ENCODE results near the gene TCF4.

Gene TCF4

GRCh38 chr18:55588111-55588869 lies at the start of gene TCF4:
Gene TCF4 (minus strand): TSS chr18:55588192. CDS start chr18:55587116, 1,076 bp downstream.
- DNase-seq (ENCODE audit: low spot score) = peak; percentile 29

- peak; percentile 42 for DNase-seq (ENCODE audit: low spot score)
Measured at GRCh38 chr18:55637204-55637603, 49.2 kb upstream of the TCF4 start.

- DNase-seq (ENCODE audit: low spot score) = no peak
Measured at GRCh38 chr18:55635439-55635838, 47.4 kb upstream of the TCF4 start.

- DNase-seq (ENCODE audit: low spot score) = no peak
Measured at GRCh38 chr18:55634545-55634944, 46.6 kb upstream of the TCF4 start.

GRCh38 chr18:55633032-55633431 lies 45.0 kb upstream of the TCF4 start:
- no peak for DNase-seq (ENCODE audit: low spot score)

- DNase-seq (ENCODE audit: low spot score) = no peak
Measured at GRCh38 chr18:55629133-55629532, 41.1 kb upstream of the TCF4 start.

- no peak for DNase-seq (ENCODE audit: low spot score)
Measured at GRCh38 chr18:55627007-55627406, 39.0 kb upstream of the TCF4 start.

- no peak for DNase-seq (ENCODE audit: low spot score)
Measured at GRCh38 chr18:55625901-55626300, 37.9 kb upstream of the TCF4 start.

- DNase-seq (ENCODE audit: low spot score) = no peak
Measured at GRCh38 chr18:55623626-55624025, 35.6 kb upstream of the TCF4 start.

GRCh38 chr18:55610506-55610905 lies 22.5 kb upstream of the TCF4 start:
- no peak for DNase-seq (ENCODE audit: low spot score)

- DNase-seq (ENCODE audit: low spot score) = no peak
Measured at GRCh38 chr18:55609160-55609825, 21.3 kb upstream of the TCF4 start.

GRCh38 chr18:55608497-55608896 lies 20.5 kb upstream of the TCF4 start:
- DNase-seq (ENCODE audit: low spot score) = no peak

- no peak for DNase-seq (ENCODE audit: low spot score)
Measured at GRCh38 chr18:55607773-55608172, 19.8 kb upstream of the TCF4 start.

GRCh38 chr18:55605733-55606338 lies 17.8 kb upstream of the TCF4 start:
- DNase-seq (ENCODE audit: low spot score) = no peak

- no peak for DNase-seq (ENCODE audit: low spot score)
Measured at GRCh38 chr18:55603775-55604174, 15.8 kb upstream of the TCF4 start.

- no peak for DNase-seq (ENCODE audit: low spot score)
Measured at GRCh38 chr18:55593888-55594287, 5.9 kb upstream of the TCF4 start.

- no peak for DNase-seq (ENCODE audit: low spot score)
Measured at GRCh38 chr18:55592572-55592971, 4.6 kb upstream of the TCF4 start.

- DNase-seq (ENCODE audit: low spot score) = no peak
Measured at GRCh38 chr18:55592106-55592505, 4.1 kb upstream of the TCF4 start.

GRCh38 chr18:55589625-55590291 lies 1.8 kb upstream of the TCF4 start:
- peak; percentile 52 for DNase-seq (ENCODE audit: low spot score)

GRCh38 chr18:55588870-55589595 lies 1.0 kb upstream of the TCF4 start:
- no peak for DNase-seq (ENCODE audit: low spot score)

- DNase-seq (ENCODE audit: low spot score) = peak; percentile 20
Measured at GRCh38 chr18:55587418-55588110, 428 bp downstream of the TCF4 start.
